HG03103 (cell line): ENCODE results near the gene PLP1.
"Not testable (repeated sequence)": the region's sequence is repeated elsewhere in the genome, so short reads cannot be mapped to it uniquely, and the experiment has no call there.

Experiments
- ATAC-seq: cut with Tn5 transposase; IDR thresholded peaks from one replicate; pipeline ENCODE4 v1.9.1; 2021; ENCODE audit warnings: low read depth; ENCODE audit not compliant: unreplicated experiment

PLP1 gene, protein sequence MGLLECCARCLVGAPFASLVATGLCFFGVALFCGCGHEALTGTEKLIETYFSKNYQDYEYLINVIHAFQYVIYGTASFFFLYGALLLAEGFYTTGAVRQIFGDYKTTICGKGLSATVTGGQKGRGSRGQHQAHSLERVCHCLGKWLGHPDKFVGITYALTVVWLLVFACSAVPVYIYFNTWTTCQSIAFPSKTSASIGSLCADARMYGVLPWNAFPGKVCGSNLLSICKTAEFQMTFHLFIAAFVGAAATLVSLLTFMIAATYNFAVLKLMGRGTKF

GRCh38 chrX:103776546-103776945 lies at the start of gene PLP1:
TSS of gene PLP1 (plus strand) at chrX:103776840. CDS start at chrX:103776996, 156 bp downstream.
- ATAC-seq, result no peak

GRCh38 chrX:103727115-103727514 lies 49.5 kb upstream of the PLP1 start:
- ATAC-seq, result no peak

GRCh38 chrX:103729015-103729414 lies 47.6 kb upstream of the PLP1 start:
- no peak for ATAC-seq

GRCh38 chrX:103730147-103730795 lies 46.4 kb upstream of the PLP1 start:
- no peak for ATAC-seq

- ATAC-seq, result no peak
Measured at GRCh38 chrX:103730796-103731493, 45.7 kb upstream of the PLP1 start.

DNA sequence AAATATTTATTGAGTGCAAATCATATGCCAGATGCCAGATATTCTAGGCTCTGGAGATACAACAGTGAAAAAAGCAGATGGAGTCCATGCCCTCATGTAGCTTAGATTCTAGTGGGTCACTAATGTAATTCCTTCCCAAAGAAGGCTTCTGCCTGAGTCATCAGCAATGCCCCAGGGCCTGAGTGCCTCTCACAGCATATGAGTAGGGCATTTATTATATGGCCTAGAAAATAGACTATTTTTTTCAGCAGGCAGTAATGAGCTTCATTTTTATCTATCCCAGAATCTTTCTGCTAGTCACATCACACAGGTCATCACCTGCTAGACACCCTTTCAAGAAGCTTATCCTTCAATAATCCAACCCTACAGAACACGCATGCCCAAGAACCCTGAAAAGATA lies 43.6 kb upstream of the PLP1 start:
- ATAC-seq, result no peak

GRCh38 chrX:103734125-103734760 lies 42.4 kb upstream of the PLP1 start:
- no peak for ATAC-seq

DNA sequence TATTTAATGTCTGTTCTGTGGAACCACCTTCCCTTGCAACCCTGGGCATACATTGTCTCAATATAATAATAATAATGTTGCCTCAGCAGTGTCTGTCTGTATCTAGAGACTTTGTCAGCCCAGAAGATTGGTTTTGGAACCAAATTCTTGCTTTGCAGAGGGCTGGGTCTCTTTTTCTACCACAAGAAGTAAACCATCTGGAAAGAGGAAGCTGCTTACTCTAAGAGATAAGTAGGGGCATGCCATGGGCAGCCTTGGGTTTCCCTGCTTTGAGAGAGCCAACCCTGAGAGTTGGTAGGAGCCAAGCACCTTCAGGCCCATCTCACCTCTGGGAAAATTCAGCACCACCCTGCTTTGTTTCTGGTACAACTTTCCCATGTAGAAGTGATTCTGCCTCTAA lies 38.9 kb upstream of the PLP1 start:
- no peak for ATAC-seq

- ATAC-seq, result no peak
Measured at GRCh38 chrX:103739421-103739820, 37.2 kb upstream of the PLP1 start.

DNA sequence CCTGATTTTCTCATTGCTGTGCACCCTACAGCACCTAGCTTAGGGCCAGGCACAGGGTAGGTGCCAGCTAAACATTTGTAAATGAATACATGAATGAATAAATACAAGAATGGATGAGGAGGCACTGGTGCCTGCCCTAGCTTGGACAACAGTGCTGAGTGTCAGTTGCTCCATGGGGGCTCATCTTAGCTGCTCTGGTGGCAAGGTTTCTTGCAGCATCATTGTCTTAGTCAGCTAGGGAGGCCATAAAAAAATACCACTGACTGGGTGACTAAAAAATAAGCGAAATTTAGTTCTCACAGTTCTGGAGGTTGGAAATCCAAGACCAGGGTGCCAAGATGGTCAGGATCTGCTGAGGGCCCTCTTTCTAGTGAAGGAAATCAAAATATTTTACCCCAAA lies 34.8 kb upstream of the PLP1 start:
- no peak for ATAC-seq

- no peak for ATAC-seq
Measured at GRCh38 chrX:103742339-103742738, 34.3 kb upstream of the PLP1 start.

DNA sequence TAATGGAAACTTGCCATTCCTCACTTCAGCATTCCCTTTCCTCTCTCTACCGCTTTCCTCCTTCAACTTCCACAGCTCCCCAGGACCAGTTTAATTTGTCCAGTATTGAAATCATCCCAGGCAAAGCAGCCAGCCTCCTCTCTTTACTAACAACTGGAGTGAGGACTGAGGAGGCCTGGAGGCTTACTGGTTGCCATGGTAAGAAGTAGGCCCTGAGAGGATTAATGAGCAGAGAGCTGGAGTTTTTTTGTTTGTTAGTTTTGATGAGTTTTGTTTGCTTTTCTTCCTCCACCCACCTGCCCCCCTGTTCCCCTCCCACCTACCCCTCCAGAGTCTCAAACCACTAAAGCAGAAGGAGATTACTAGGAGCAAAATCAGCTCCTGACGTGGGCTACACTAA lies 29.5 kb upstream of the PLP1 start:
- no peak for ATAC-seq

DNA sequence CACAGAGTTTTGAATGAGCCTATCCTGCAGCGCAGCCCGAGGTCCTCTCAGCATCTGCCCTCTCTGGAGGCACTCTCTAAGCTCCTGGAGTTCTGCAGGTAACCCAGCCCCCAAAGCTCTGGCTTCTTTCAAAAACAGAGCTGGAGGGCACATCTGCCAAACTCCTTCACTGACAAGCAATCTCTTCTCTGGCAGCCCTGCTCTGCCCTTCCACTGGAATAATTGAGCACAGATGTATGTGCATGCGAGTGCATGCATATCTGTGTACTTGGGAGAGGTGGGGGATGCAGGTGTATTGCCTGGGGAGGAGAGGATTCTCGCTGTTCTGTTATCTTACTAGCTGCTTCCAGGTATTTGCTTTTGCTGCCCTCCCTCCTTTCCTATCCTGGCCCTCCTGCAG lies 22.2 kb upstream of the PLP1 start:
- ATAC-seq, result no peak

GRCh38 chrX:103756736-103757135 lies 19.9 kb upstream of the PLP1 start:
- ATAC-seq, result no peak

- ATAC-seq, result no peak
Measured at GRCh38 chrX:103758555-103758954, 18.1 kb upstream of the PLP1 start.

DNA sequence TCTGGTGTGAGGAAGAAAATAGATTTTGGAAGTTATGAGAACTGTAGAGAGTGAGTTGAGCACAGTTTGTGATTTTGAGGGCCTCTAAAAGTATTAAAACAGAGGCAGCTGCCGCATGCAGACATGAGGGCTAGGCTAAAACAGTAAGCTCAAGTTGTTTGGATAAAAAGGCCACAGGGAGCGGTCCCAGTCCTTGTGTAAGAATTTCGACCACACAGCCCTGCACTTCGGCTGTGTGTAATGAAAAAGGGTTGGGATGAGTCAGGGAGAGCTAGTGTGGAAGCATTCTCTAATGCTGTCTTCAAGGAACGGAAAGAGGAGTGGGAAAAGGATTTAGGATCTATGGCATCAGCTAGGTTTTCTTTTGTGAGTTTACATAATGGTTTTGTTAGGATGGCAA lies 13.1 kb upstream of the PLP1 start:
- not testable (repeated sequence) for ATAC-seq

DNA sequence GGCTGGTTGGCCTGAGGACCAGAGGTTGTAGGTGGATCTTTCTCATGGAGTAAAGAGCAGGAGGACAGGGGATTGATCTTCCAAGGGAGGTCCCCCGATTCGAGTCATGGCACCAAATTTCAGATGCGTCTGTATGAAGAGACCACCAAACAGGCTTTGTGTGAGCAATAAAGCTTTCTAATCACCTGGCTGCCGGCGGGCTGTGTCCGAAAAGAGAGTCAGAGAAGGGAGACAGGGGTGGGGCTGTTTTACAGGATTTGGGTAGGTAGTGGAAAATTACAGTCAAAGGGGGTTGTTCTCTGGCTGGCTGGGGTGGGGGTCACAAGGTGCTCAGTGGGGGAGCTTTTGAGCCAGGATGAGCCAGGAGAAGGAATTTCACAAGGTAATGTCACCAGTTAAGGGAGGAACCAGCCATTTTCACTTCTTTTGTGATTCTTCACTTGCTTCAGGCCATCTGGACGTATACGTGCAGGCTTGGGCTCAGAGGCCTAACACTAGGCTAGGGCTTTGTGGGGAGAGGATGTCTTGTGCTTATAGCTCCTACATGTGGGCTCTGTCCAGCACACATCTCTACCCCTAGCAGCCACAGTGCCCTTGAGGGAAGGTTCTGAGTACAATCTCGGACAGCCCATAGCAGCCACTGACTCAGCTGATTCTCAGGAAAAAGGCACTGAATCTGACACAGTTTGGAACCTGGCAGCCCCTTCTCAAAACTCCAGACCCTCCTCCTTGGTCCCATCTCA lies 9.7 kb upstream of the PLP1 start:
- ATAC-seq, result not testable (repeated sequence)

DNA sequence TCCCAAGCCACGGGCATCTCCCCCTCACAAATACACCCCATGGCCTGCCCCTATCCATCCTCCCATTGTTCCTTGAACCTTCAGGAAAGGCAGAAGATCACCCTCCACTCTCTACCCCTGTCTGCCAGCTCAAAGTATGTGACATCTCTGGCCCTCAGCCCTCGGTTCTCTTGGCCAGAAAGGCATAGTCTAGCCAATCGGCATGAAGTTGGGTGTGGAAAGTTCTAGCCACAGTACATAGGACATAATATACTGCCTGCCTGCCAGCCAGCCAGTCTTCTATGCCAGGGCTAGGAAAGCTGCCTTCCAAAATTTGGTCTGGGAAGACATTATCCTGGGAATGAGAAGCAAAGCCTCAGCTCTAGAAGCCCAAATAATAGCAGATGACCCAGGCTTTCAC lies 3.2 kb upstream of the PLP1 start:
- ATAC-seq, result no peak

DNA sequence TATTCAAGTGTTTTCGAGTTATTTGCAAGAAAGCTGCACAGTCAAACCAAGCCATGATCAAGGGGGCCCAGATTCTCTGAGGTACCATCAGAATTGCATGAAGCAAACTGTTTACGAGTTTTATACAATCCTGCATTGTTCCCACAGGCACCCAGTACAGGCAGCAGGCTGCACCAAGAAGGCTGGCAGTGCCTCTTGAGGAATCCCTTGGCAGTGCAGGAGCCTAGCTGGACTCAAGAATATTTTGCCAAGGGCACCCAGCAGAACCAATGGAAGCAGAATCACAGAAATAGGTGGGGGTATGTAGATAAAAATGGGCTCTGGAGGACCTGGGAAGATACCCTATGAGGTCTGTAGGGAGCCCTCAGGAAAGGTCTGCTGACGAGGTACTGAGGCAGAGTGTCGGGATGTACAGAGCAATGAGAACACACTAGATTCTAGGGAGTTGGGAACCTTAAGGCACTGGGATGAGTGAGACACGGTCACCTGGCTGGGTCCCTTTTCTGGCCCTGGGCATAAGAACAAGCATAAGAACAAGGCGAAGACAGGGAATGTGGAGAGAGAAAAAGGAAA lies 2.5 kb upstream of the PLP1 start:
- no peak for ATAC-seq

DNA sequence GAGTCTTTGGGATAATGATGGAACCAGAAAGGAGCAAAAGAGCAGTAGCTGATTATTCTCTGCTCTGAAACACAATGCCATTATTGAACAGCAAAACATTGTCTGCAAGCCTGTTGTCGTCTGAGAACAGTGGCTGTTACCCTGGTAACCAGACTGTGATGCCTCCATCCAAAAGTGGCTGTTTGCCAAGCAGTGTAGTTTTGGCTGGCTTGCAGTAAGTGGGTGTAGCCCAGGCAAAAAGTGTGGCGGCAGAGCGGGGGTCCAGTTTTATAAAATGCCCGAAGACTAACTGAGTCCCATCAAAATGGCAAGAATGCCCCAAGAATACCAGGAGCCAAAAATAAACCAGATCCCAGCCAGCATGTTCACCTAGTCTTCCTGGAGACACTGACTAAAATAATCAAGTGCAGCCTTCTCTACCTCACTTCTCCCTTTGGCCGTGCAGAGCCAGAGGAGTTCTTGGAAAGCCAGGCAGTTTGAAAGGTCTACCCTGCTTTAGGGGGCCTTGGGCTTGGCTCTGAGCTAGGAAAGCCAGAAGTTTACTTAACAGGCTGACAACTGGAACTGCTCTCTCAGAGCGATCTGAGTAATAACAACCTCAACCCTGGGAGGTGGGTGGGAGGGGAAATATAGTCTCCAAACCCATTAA lies 2.6 kb downstream of the PLP1 start:
- ATAC-seq, result no peak
